Stimulated activated CD8-positive, alpha-beta memory T cell treated with anti-CD3 and anti-CD28 coated beads, Interleukin-4, amount 100 ng/mL, for 48 hours (primary cell): Measurements from ENCODE around the gene CERS4.
"Not testable (repeated sequence)": the region's sequence is repeated elsewhere in the genome, so short reads cannot be mapped to it uniquely, and the experiment has no call there.

ENCODE experiments used
- DNase-seq: peaks from one replicate; pipeline ENCODE4 v3.0.0-alpha.2; 2020

Gene CERS4

GRCh38 chr19:8269724-8270123 lies 60.6 kb downstream of the CERS4 start:
- peak; percentile 13 for DNase-seq

- DNase-seq, result not testable (repeated sequence)
Observed at GRCh38 chr19:8276508-8276907, 67.3 kb downstream of the CERS4 start.

GRCh38 chr19:8291337-8291736 lies 82.2 kb downstream of the CERS4 start:
- DNase-seq, result not testable (repeated sequence)

GRCh38 chr19:8302357-8302691 lies 93.2 kb downstream of the CERS4 start:
- no peak for DNase-seq

- peak; percentile 20 for DNase-seq
Observed at GRCh38 chr19:8302734-8303133, 93.6 kb downstream of the CERS4 start.

GRCh38 chr19:8304841-8305621 lies 95.9 kb downstream of the CERS4 start:
- peak; percentile 67 for DNase-seq

- DNase-seq, result peak; percentile 20
Observed at GRCh38 chr19:8305798-8306197, 96.6 kb downstream of the CERS4 start.

- DNase-seq, result peak; percentile 25
Observed at GRCh38 chr19:8306235-8307054, 97.3 kb downstream of the CERS4 start.

- DNase-seq, result no peak
Observed at GRCh38 chr19:8307400-8307964, 98.3 kb downstream of the CERS4 start.

GRCh38 chr19:8307965-8308866 lies 99.0 kb downstream of the CERS4 start, which contains the start of gene CD320:
TSS of gene CD320 (minus strand) at chr19:8308358. CDS start at chr19:8308290, 68 bp downstream.
- peak; percentile 92 for DNase-seq

GRCh38 chr19:8308891-8309291 lies 99.7 kb downstream of the CERS4 start:
- DNase-seq, result no peak

- no peak for DNase-seq
Observed at GRCh38 chr19:8310342-8311055, 101.3 kb downstream of the CERS4 start.

GRCh38 chr19:8311461-8312260 lies 102.5 kb downstream of the CERS4 start:
- no peak for DNase-seq
